NOMO-1 treated with dmso at 0.1 percent for 144 hours (cell line): ENCODE results near the gene SLC16A4.
"Not testable (repeated sequence)": the region's sequence is repeated elsewhere in the genome, so short reads cannot be mapped to it uniquely, and the experiment has no call there.

Source experiments
- DNase-seq: peaks from one replicate; lab custom pipeline; 2025; ENCODE audit not compliant: unreplicated experiment; lab: John Stamatoyannopoulos, UW

Gene SLC16A4

GRCh38 chr1:110390692-110391245, at the start of gene SLC16A4:
Gene SLC16A4, minus strand, starts transcription at chr1:110391026. Its CDS starts 1,703 bp downstream, at chr1:110389323.
- DNase-seq, result no peak

- not testable (repeated sequence) for DNase-seq
Observed at GRCh38 chr1:110439873-110440272, 49.0 kb upstream of the SLC16A4 start.

- DNase-seq, result no peak
Observed at GRCh38 chr1:110438893-110439292, 48.1 kb upstream of the SLC16A4 start.

GRCh38 chr1:110437645-110438299, 46.9 kb upstream of the SLC16A4 start:
- DNase-seq, result not testable (repeated sequence)

GRCh38 chr1:110436635-110437034, 45.8 kb upstream of the SLC16A4 start:
- DNase-seq, result no peak

- no peak for DNase-seq
Observed at GRCh38 chr1:110434946-110435345, 44.1 kb upstream of the SLC16A4 start.

- peak; percentile 77 for DNase-seq
Observed at GRCh38 chr1:110433803-110434202, 43.0 kb upstream of the SLC16A4 start.

- DNase-seq, result no peak
Observed at GRCh38 chr1:110433213-110433612, 42.4 kb upstream of the SLC16A4 start.

- no peak for DNase-seq
Observed at GRCh38 chr1:110430901-110431300, 40.1 kb upstream of the SLC16A4 start.

GRCh38 chr1:110430366-110430765, 39.5 kb upstream of the SLC16A4 start:
- peak; percentile 40 for DNase-seq

GRCh38 chr1:110428946-110429345, 38.1 kb upstream of the SLC16A4 start:
- no peak for DNase-seq

- no peak for DNase-seq
Observed at GRCh38 chr1:110426854-110427253, 36.0 kb upstream of the SLC16A4 start.

- no peak for DNase-seq
Observed at GRCh38 chr1:110425612-110426152, 34.9 kb upstream of the SLC16A4 start.

GRCh38 chr1:110424699-110425611, 34.1 kb upstream of the SLC16A4 start:
- DNase-seq, result no peak

GRCh38 chr1:110420874-110421793, 30.3 kb upstream of the SLC16A4 start:
- DNase-seq, result no peak

GRCh38 chr1:110420023-110420662, 29.3 kb upstream of the SLC16A4 start:
- DNase-seq, result no peak

- DNase-seq, result no peak
Observed at GRCh38 chr1:110418729-110419128, 27.9 kb upstream of the SLC16A4 start.

GRCh38 chr1:110413045-110413444, 22.2 kb upstream of the SLC16A4 start:
- not testable (repeated sequence) for DNase-seq

- DNase-seq, result peak; percentile 44
Observed at GRCh38 chr1:110412576-110412975, 21.8 kb upstream of the SLC16A4 start.

GRCh38 chr1:110411173-110411735, 20.4 kb upstream of the SLC16A4 start:
- no peak for DNase-seq
